ENCODE results near the gene RASGRP4. TPM values are rescaled to one million over a fixed set of nuclear protein-coding genes. Genes with fewer than 3 reads are reported as not detected.

RASGRP4 gene
- total RNA-seq, 1 experiment from 2014 or later: 0.15 TPM

GRCh38 chr19:38466050-38466449, 40.0 kb upstream of the RASGRP4 start:
- no peaks in the 10 kb centered on the region for H3K79me2 ChIP-seq (ENCODE audit: low read length)
- H3K9ac ChIP-seq (ENCODE audit: low read length): no peak overlapping the region
- no peaks in the 10 kb centered on the region for H3K36me3 ChIP-seq (ENCODE audit: insufficient read depth, low read length)
- no peak overlapping the region for H3K4me2 ChIP-seq (ENCODE audit: low read depth, low read length, poor library complexity, severe bottlenecking)
- no peak overlapping the region for H3K27ac ChIP-seq (ENCODE audit: low read length)
- H2AFZ ChIP-seq (ENCODE audit: low read length): no peak overlapping the region
- no peaks in the 10 kb centered on the region for H3K9me2 ChIP-seq (replicated peaks; ENCODE audit: insufficient read depth, low read length)
- no peaks in the 10 kb centered on the region for H3K4me1 ChIP-seq (ENCODE audit: low read length)
- H3K9me3 ChIP-seq (ENCODE audit: low read length): no peaks in the 10 kb centered on the region
- DNase-seq: no peak
- no peaks in the 10 kb centered on the region for H3K27me3 ChIP-seq (ENCODE audit: low read length)
- H3K4me3 ChIP-seq (ENCODE audit: low read length): no peak overlapping the region
- H4K20me1 ChIP-seq (ENCODE audit: insufficient read depth, low read depth, low read length): no peaks in the 10 kb centered on the region

- Histone ChIP-seq H3K4me3 (ENCODE audit: low read length) (no peak overlapping the region), H3K9ac (ENCODE audit: low read length) (no peak overlapping the region), H3K36me3 (ENCODE audit: insufficient read depth, low read length) (no peaks in the 10 kb centered on the region), H3K4me2 (ENCODE audit: low read depth, low read length, poor library complexity, severe bottlenecking) (no peak overlapping the region), H3K9me3 (ENCODE audit: low read length) (no peaks in the 10 kb centered on the region), H4K20me1 (ENCODE audit: insufficient read depth, low read depth, low read length) (no peaks in the 10 kb centered on the region), H2AFZ (ENCODE audit: low read length) (no peak overlapping the region), H3K79me2 (ENCODE audit: low read length) (no peaks in the 10 kb centered on the region), H3K9me2 (replicated peaks; ENCODE audit: insufficient read depth, low read length) (no peaks in the 10 kb centered on the region), H3K27me3 (ENCODE audit: low read length) (no peaks in the 10 kb centered on the region), H3K27ac (ENCODE audit: low read length) (no peak overlapping the region), H3K4me1 (ENCODE audit: low read length) (no peaks in the 10 kb centered on the region)
- peak; percentile 44 for DNase-seq
These were observed 38.5 kb upstream of the RASGRP4 start for GRCh38 chr19:38464421-38465082.

- H4K20me1 ChIP-seq (ENCODE audit: insufficient read depth, low read depth, low read length): no peaks in the 10 kb centered on the region
- H3K4me3 ChIP-seq (ENCODE audit: low read length): no peak overlapping the region
- H3K9me3 ChIP-seq (ENCODE audit: low read length): no peaks in the 10 kb centered on the region
- no peak for DNase-seq
- H3K27me3 ChIP-seq (ENCODE audit: low read length): no peaks in the 10 kb centered on the region
- H3K36me3 ChIP-seq (ENCODE audit: insufficient read depth, low read length): no peaks in the 10 kb centered on the region
- no peaks in the 10 kb centered on the region for H3K79me2 ChIP-seq (ENCODE audit: low read length)
- no peaks in the 10 kb centered on the region for H3K4me1 ChIP-seq (ENCODE audit: low read length)
- H3K27ac ChIP-seq (ENCODE audit: low read length): no peak overlapping the region
- H3K4me2 ChIP-seq (ENCODE audit: low read depth, low read length, poor library complexity, severe bottlenecking): no peak overlapping the region
- H2AFZ ChIP-seq (ENCODE audit: low read length): no peak overlapping the region
- H3K9ac ChIP-seq (ENCODE audit: low read length): no peak overlapping the region
- no peaks in the 10 kb centered on the region for H3K9me2 ChIP-seq (replicated peaks; ENCODE audit: insufficient read depth, low read length)
These were observed 37.3 kb upstream of the RASGRP4 start for GRCh38 chr19:38463365-38463764.

- Histone ChIP-seq H3K27me3 (ENCODE audit: low read length) (no peaks in the 10 kb centered on the region), H3K4me2 (ENCODE audit: low read depth, low read length, poor library complexity, severe bottlenecking) (no peak overlapping the region), H3K9me3 (ENCODE audit: low read length) (no peaks in the 10 kb centered on the region), H3K4me1 (ENCODE audit: low read length) (no peaks in the 10 kb centered on the region), H3K9me2 (replicated peaks; ENCODE audit: insufficient read depth, low read length) (no peaks in the 10 kb centered on the region), H3K27ac (ENCODE audit: low read length) (no peak overlapping the region), H2AFZ (ENCODE audit: low read length) (no peak overlapping the region), H3K36me3 (ENCODE audit: insufficient read depth, low read length) (no peaks in the 10 kb centered on the region), H3K4me3 (ENCODE audit: low read length) (no peak overlapping the region), H3K9ac (ENCODE audit: low read length) (no peak overlapping the region), H4K20me1 (ENCODE audit: insufficient read depth, low read depth, low read length) (no peaks in the 10 kb centered on the region), H3K79me2 (ENCODE audit: low read length) (no peaks in the 10 kb centered on the region)
- no peak for DNase-seq
These were observed 33.0 kb upstream of the RASGRP4 start for GRCh38 chr19:38458991-38459390.

GRCh38 chr19:38457690-38458405, 31.8 kb upstream of the RASGRP4 start:
- no peak for DNase-seq
- Histone ChIP-seq H3K4me2 (ENCODE audit: low read depth, low read length, poor library complexity, severe bottlenecking) (no peak overlapping the region), H2AFZ (ENCODE audit: low read length) (no peak overlapping the region), H3K9me2 (replicated peaks; ENCODE audit: insufficient read depth, low read length) (no peaks in the 10 kb centered on the region), H3K9me3 (ENCODE audit: low read length) (no peaks in the 10 kb centered on the region), H3K79me2 (ENCODE audit: low read length) (no peaks in the 10 kb centered on the region), H3K4me1 (ENCODE audit: low read length) (no peaks in the 10 kb centered on the region), H3K27ac (ENCODE audit: low read length) (no peak overlapping the region), H4K20me1 (ENCODE audit: insufficient read depth, low read depth, low read length) (no peaks in the 10 kb centered on the region), H3K9ac (ENCODE audit: low read length) (no peak overlapping the region), H3K4me3 (ENCODE audit: low read length) (no peak overlapping the region), H3K27me3 (ENCODE audit: low read length) (no peaks in the 10 kb centered on the region), H3K36me3 (ENCODE audit: insufficient read depth, low read length) (no peaks in the 10 kb centered on the region)

- Histone ChIP-seq H3K9ac (ENCODE audit: low read length) (no peak overlapping the region), H3K4me2 (ENCODE audit: low read depth, low read length, poor library complexity, severe bottlenecking) (no peak overlapping the region), H3K36me3 (ENCODE audit: insufficient read depth, low read length) (no peaks in the 10 kb centered on the region), H3K27ac (ENCODE audit: low read length) (no peak overlapping the region), H3K9me2 (replicated peaks; ENCODE audit: insufficient read depth, low read length) (no peaks in the 10 kb centered on the region), H4K20me1 (ENCODE audit: insufficient read depth, low read depth, low read length) (no peaks in the 10 kb centered on the region), H3K27me3 (ENCODE audit: low read length) (no peaks in the 10 kb centered on the region), H3K4me1 (ENCODE audit: low read length) (no peaks in the 10 kb centered on the region), H3K4me3 (ENCODE audit: low read length) (no peak overlapping the region), H2AFZ (ENCODE audit: low read length) (no peak overlapping the region), H3K79me2 (ENCODE audit: low read length) (no peaks in the 10 kb centered on the region), H3K9me3 (ENCODE audit: low read length) (no peaks in the 10 kb centered on the region)
- no peak for DNase-seq
These were observed 31.2 kb upstream of the RASGRP4 start for GRCh38 chr19:38457202-38457601.

- no peaks in the 10 kb centered on the region for H3K79me2 ChIP-seq (ENCODE audit: low read length)
- H3K36me3 ChIP-seq (ENCODE audit: insufficient read depth, low read length): no peaks in the 10 kb centered on the region
- peak; percentile 64 for DNase-seq
These were observed 29.0 kb upstream of the RASGRP4 start for GRCh38 chr19:38455031-38455430.

GRCh38 chr19:38453596-38453995, 27.6 kb upstream of the RASGRP4 start:
- Histone ChIP-seq H4K20me1 (ENCODE audit: insufficient read depth, low read depth, low read length) (no peaks in the 10 kb centered on the region), H3K9me3 (ENCODE audit: low read length) (no peaks in the 10 kb centered on the region), H3K9ac (ENCODE audit: low read length) (no peak overlapping the region), H3K27ac (ENCODE audit: low read length) (no peak overlapping the region), H3K79me2 (ENCODE audit: low read length) (no peaks in the 10 kb centered on the region), H3K9me2 (replicated peaks; ENCODE audit: insufficient read depth, low read length) (no peaks in the 10 kb centered on the region), H3K27me3 (ENCODE audit: low read length) (no peaks in the 10 kb centered on the region), H2AFZ (ENCODE audit: low read length) (no peak overlapping the region), H3K4me1 (ENCODE audit: low read length) (no peaks in the 10 kb centered on the region), H3K4me2 (ENCODE audit: low read depth, low read length, poor library complexity, severe bottlenecking) (no peak overlapping the region), H3K36me3 (ENCODE audit: insufficient read depth, low read length) (no peaks in the 10 kb centered on the region), H3K4me3 (ENCODE audit: low read length) (no peak overlapping the region)
- DNase-seq: no peak

More at GRCh38 chr19:38455031-38455430, 29.0 kb upstream of the RASGRP4 start:
- no peaks in the 10 kb centered on the region for H3K27me3 ChIP-seq (ENCODE audit: low read length)
- H3K9me3 ChIP-seq (ENCODE audit: low read length): no peaks in the 10 kb centered on the region
- no peak overlapping the region for H3K9ac ChIP-seq (ENCODE audit: low read length)
- H2AFZ ChIP-seq (ENCODE audit: low read length): no peak overlapping the region
- H3K9me2 ChIP-seq (replicated peaks; ENCODE audit: insufficient read depth, low read length): no peaks in the 10 kb centered on the region
- no peak overlapping the region for H3K4me2 ChIP-seq (ENCODE audit: low read depth, low read length, poor library complexity, severe bottlenecking)
- no peaks in the 10 kb centered on the region for H4K20me1 ChIP-seq (ENCODE audit: insufficient read depth, low read depth, low read length)
- H3K4me1 ChIP-seq (ENCODE audit: low read length): no peaks in the 10 kb centered on the region
- no peak overlapping the region for H3K4me3 ChIP-seq (ENCODE audit: low read length)
- no peak overlapping the region for H3K27ac ChIP-seq (ENCODE audit: low read length)

All from Karpas-422 (cell line).